H1 (cell line): ENCODE results near the gene HSD17B3. TPM values are rescaled to one million over a fixed set of nuclear protein-coding genes. Genes with fewer than 3 reads are reported as not detected.

Experiments
- CTCF ChIA-PET: fragments of 300-600 bp; sonication (Branson Sonifier 250); formaldehyde crosslinking; loops from one replicate; lab custom pipeline; 2021; ENCODE audit not compliant: partially characterized antibody; lab: Charles Lee
- POLR2A ChIA-PET: fragments of 300-600 bp; sonication (Branson Sonifier 250); formaldehyde crosslinking; loops from one replicate; lab custom pipeline; 2021; ENCODE audit warnings: inconsistent platforms; ENCODE audit not compliant: partially characterized antibody; lab: Charles Lee
- DNase-seq, 2 experiments: peaks; one replicate each; pipeline versions ENCODE4 v3.0.0 to v3.0.0-alpha.2; 2010 to 2022; ENCODE audit warnings: low spot score in 2 of 2, low read depth in 1 of 2, mixed read lengths in 1 of 2
- FAIRE-seq: peaks from 2 replicates; lab custom pipeline; 2011; peaks lifted over from hg19 to GRCh38; lab: Jason Lieb, UNC
- H2AFZ ChIP-seq: 2 replicates; pipeline ENCODE4 v1.8.1; 2012; ENCODE audit warnings: low read length, inconsistent platforms
- H2AK5ac ChIP-seq: 2 replicates; pipeline ENCODE4 v1.6.1; 2013; ENCODE audit warnings: low read depth, low read length
- H2BK120ac ChIP-seq: replicated peaks from 2 replicates; pipeline ENCODE3; 2013; ENCODE audit warnings: low read depth, low read length, inconsistent platforms
- H2BK12ac ChIP-seq: 2 replicates; pipeline ENCODE4 v1.6.1; 2013; ENCODE audit warnings: low read depth, low read length
- H2BK15ac ChIP-seq: 2 replicates; pipeline ENCODE4 v1.6.1; 2013; ENCODE audit warnings: low read length
- H2BK20ac ChIP-seq: 2 replicates; pipeline ENCODE4 v1.6.1; 2013; ENCODE audit warnings: low read length
- H2BK5ac ChIP-seq: 2 replicates; pipeline ENCODE4 v1.6.1; 2013; ENCODE audit warnings: low read depth, low read length
- H3K14ac ChIP-seq: 2 replicates; pipeline ENCODE4 v1.6.1; 2013; ENCODE audit warnings: inconsistent platforms; ENCODE audit not compliant: insufficient read length
- H3K18ac ChIP-seq: 2 replicates; pipeline ENCODE4 v1.6.1; 2013; ENCODE audit warnings: low read length; ENCODE audit errors: extremely low read depth
- H3K23ac ChIP-seq: 2 replicates; pipeline ENCODE4 v1.6.1; 2013; ENCODE audit warnings: inconsistent platforms; ENCODE audit not compliant: insufficient read length
- H3K23me2 ChIP-seq: 2 replicates; pipeline ENCODE4 v1.6.1; 2013; ENCODE audit warnings: low read depth, low read length
- H3K27ac ChIP-seq: 2 replicates; pipeline ENCODE4 v1.6.1; 2011; ENCODE audit warnings: low read depth, low read length, inconsistent platforms
- H3K27me3 ChIP-seq, 4 experiments: replicated peaks in 1 of 4; 1 replicate in 1 of 4; 2 replicates in 3 of 4; pipeline versions ENCODE4 v1.6.1 to v1.8.1; 2011 to 2013; ENCODE audit warnings: low read length in 3 of 4, mild to moderate bottlenecking in 3 of 4, inconsistent platforms in 2 of 4, mixed read lengths in 2 of 4, moderate library complexity in 1 of 4; ENCODE audit not compliant: control insufficient read depth in 3 of 4, insufficient read depth in 3 of 4; ENCODE audit errors: extremely low read depth in 1 of 4
- H3K36me3 ChIP-seq, 4 experiments: 2 replicates each; pipeline versions ENCODE4 v1.6.1 to v1.8.1; 2011 to 2013; ENCODE audit warnings: mild to moderate bottlenecking in 4 of 4, low read length in 3 of 4, moderate library complexity in 2 of 4, control low read depth in 1 of 4, inconsistent platforms in 1 of 4; ENCODE audit not compliant: insufficient read depth in 4 of 4, control insufficient read depth in 2 of 4
- H3K4ac ChIP-seq: replicated peaks from 2 replicates; pipeline ENCODE3; 2013; ENCODE audit warnings: low read length, low read depth, mixed read lengths, inconsistent platforms; ENCODE audit not compliant: insufficient read length
- H3K4me1 ChIP-seq, 4 experiments: replicated peaks in 1 of 4; 1 replicate in 1 of 4; 2 replicates in 3 of 4; pipeline versions ENCODE4 v1.6.1 to v1.8.1; 2011 to 2013; ENCODE audit warnings: low read length in 3 of 4, inconsistent platforms in 2 of 4, mixed read lengths in 1 of 4; ENCODE audit not compliant: insufficient read depth in 4 of 4, control insufficient read depth in 3 of 4
- H3K4me2 ChIP-seq, 2 experiments: 2 replicates each; pipeline versions ENCODE4 v1.6.1 to v1.8.1; 2011 to 2013; ENCODE audit warnings: low read depth in 2 of 2, low read length in 2 of 2, control low read depth in 1 of 2, inconsistent platforms in 1 of 2, mild to moderate bottlenecking in 1 of 2; ENCODE audit not compliant: insufficient read depth in 1 of 2
- H3K4me3 ChIP-seq, 4 experiments: fragments of 200-600, 300-600 bp in 1 of 4; sonication (generic), shearing (Covaris generic), sonication (Bioruptor Twin) in 1 of 4; 2 replicates each; pipeline versions ENCODE4 v1.5.1 to v1.8.1; 2011 to 2016; ENCODE audit warnings: low read length in 4 of 4, low read depth in 3 of 4, control low read depth in 2 of 4, inconsistent platforms in 2 of 4, mild to moderate bottlenecking in 2 of 4, mixed read lengths in 1 of 4, moderate library complexity in 1 of 4; ENCODE audit not compliant: insufficient read depth in 2 of 4; ENCODE audit errors: extremely low read depth in 1 of 4
- H3K56ac ChIP-seq: replicated peaks from 2 replicates; pipeline ENCODE3; 2013; ENCODE audit warnings: low read depth, mild to moderate bottlenecking, mixed read lengths, low read length, inconsistent platforms; ENCODE audit not compliant: insufficient read length
- H3K79me1 ChIP-seq: 2 replicates; pipeline ENCODE4 v1.6.1; 2013; ENCODE audit warnings: low read depth, low read length, control low read depth
- H3K79me2 ChIP-seq, 2 experiments: 2 replicates each; pipeline versions ENCODE4 v1.6.1 to v1.8.1; 2012 to 2013; ENCODE audit warnings: low read length in 2 of 2, mild to moderate bottlenecking in 2 of 2, inconsistent platforms in 1 of 2; ENCODE audit not compliant: insufficient read depth in 2 of 2, control insufficient read depth in 1 of 2
- H3K9ac ChIP-seq, 4 experiments: replicated peaks in 1 of 4; 1 replicate in 1 of 4; 2 replicates in 3 of 4; pipeline versions ENCODE4 v1.6.1 to v1.8.1; 2011 to 2013; ENCODE audit warnings: low read depth in 3 of 4, low read length in 3 of 4, control low read depth in 2 of 4, mild to moderate bottlenecking in 2 of 4, moderate library complexity in 2 of 4, inconsistent platforms in 1 of 4; ENCODE audit errors: extremely low read depth in 1 of 4
- H3K9me3 ChIP-seq, 2 experiments: 2 replicates each; pipeline versions ENCODE4 v1.6.1 to v1.8.1; 2012 to 2013; ENCODE audit warnings: mild to moderate bottlenecking in 2 of 2, moderate library complexity in 2 of 2, control low read depth in 1 of 2, inconsistent platforms in 1 of 2, low read depth in 1 of 2, low read length in 1 of 2, mixed read lengths in 1 of 2; ENCODE audit not compliant: insufficient read depth in 2 of 2
- H4K20me1 ChIP-seq, 2 experiments: replicated peaks in 1 of 2; 2 replicates each; pipeline versions ENCODE3 to v1.8.1; 2011 to 2013; ENCODE audit warnings: inconsistent platforms in 2 of 2, low read length in 2 of 2, mild to moderate bottlenecking in 1 of 2; ENCODE audit not compliant: insufficient read depth in 2 of 2, control insufficient read depth in 1 of 2
- H4K5ac ChIP-seq: 2 replicates; pipeline ENCODE4 v1.6.1; 2013; ENCODE audit warnings: low read length, low read depth, mixed read lengths, inconsistent platforms; ENCODE audit not compliant: insufficient read length
- H4K8ac ChIP-seq: 2 replicates; pipeline ENCODE4 v1.8.0; 2013; ENCODE audit warnings: mild to moderate bottlenecking, moderate library complexity, low read length, inconsistent platforms; ENCODE audit not compliant: insufficient read depth; ENCODE audit errors: extremely low read depth
- H4K91ac ChIP-seq: replicated peaks from 2 replicates; pipeline ENCODE3; 2013; ENCODE audit warnings: low read length, mixed read lengths, inconsistent platforms; ENCODE audit not compliant: insufficient read length
- CBX8 ChIP-seq: fragments of 300-800, 300-1000 bp; sonication (generic); IDR thresholded peaks from 2 replicates; pipeline ENCODE4 v1.7.1; 2016; ENCODE audit warnings: low read depth, low read length, borderline replicate concordance
- SP1 ChIP-seq: IDR thresholded peaks from 2 replicates; pipeline ENCODE4 v1.6.1; 2011; ENCODE audit warnings: low read depth, low read length
- WGBS, 2 experiments: shearing (Covaris generic) in 1 of 2; methylation state at CpG; one replicate each; pipeline versions ENCODE4 v1.1.6 to v1.1.7; 2013 to 2015; ENCODE audit warnings: low lambda C conversion rate in 2 of 2, mixed read lengths in 2 of 2, inconsistent platforms in 1 of 2, low coverage in 1 of 2, missing lambda C conversion rate in 1 of 2; ENCODE audit not compliant: insufficient replicate concordance in 2 of 2, insufficient coverage in 1 of 2, insufficient read length in 1 of 2; ENCODE audit errors: extremely low coverage in 1 of 2, missing lambda C conversion rate in 1 of 2; 5-methylcytosine and 5-hydroxymethylcytosine counted together
- polyA plus RNA-seq, 7 experiments: library from polyadenylated mRNA; depleted of rRNA in 3 of 7; stranded (reverse) in 5 of 7; unstranded in 2 of 7; fragments of >200 nt in 5 of 7; fragments of 200-250 nt in 2 of 7; gene quantifications; 1 replicate in 5 of 7; 2 replicates in 1 of 7; 4 replicates in 1 of 7; pipeline versions ENCODE4 v1.2.1 to v1.2.3, GENCODE V29; 2011 to 2013; ENCODE audit warnings: missing spikeins in 2 of 7, mixed read lengths in 2 of 7
- small RNA-seq: library from polyadenylated mRNA; stranded (forward); fragments of <200 nt; extraction: miRNeasy Mini kit (QIAGEN cat#:217004); gene quantifications from one replicate; pipeline ENCODE3, GENCODE V24; 2013; ENCODE audit not compliant: insufficient read depth
- total RNA-seq: library from RNA; stranded (reverse); fragmentation: NEBNext Ultra II Directional; extraction: Animal tissue kit (Norgen Biotek cat#: 25700); gene quantifications from 2 replicates; pipeline ENCODE4 v1.2.1, GENCODE V29; 2021

HSD17B3 gene
- total and polyA plus RNA-seq, 2 of the 8 experiments (the other 6 are each of a cell fraction or from before 2014, with no cell fraction given) = not detected

- peaks cover 4 to 9% (median 7%) of the 10 kb centered on the region in 4 experiments; a peak in 6 of 7 replicates for H3K4me1 ChIP-seq
- no peak overlapping the region for H3K4me3 ChIP-seq
- TF ChIP-seq SP1 (no peak), CBX8 (no peak)
- no peak overlapping the region for H3K23ac ChIP-seq
- H3K56ac ChIP-seq = no peak overlapping the region
- H4K91ac ChIP-seq = no peak overlapping the region
- POLR2A ChIA-PET = no interaction called here
- H3K4ac ChIP-seq = no peak overlapping the region
- H3K79me1 ChIP-seq = no peaks in the 10 kb centered on the region
- no peak overlapping the region for H2BK120ac ChIP-seq
- no peak overlapping the region for H2AK5ac ChIP-seq
- no peak overlapping the region for H3K27ac ChIP-seq
- H3K79me2 ChIP-seq = no peaks in the 10 kb centered on the region
- 93% methylated on average over 2 of the region's 2 CpGs; no CpG with 5 or more reads in 1 of the 2 experiments for WGBS, 2 experiments
- H2AFZ ChIP-seq = no peak overlapping the region
- no peak overlapping the region for H3K9ac ChIP-seq
- no peak overlapping the region for H2BK15ac ChIP-seq
- DNase-seq (no peak), FAIRE-seq (no peak)
- H4K5ac ChIP-seq = no peak overlapping the region
- H2BK5ac ChIP-seq = no peak overlapping the region
- no peak overlapping the region for H3K14ac ChIP-seq
- no peak overlapping the region for H3K18ac ChIP-seq
- H2BK20ac ChIP-seq = 0 out of 2 replicates have a peak overlapping the region, but pooled peaks have one; percentile 44
- CTCF ChIA-PET = no interaction called here
- H3K36me3 ChIP-seq = no peaks in the 10 kb centered on the region
- H3K27me3 ChIP-seq = peaks cover 0 to 5% (median 2%) of the 10 kb centered on the region in 4 experiments; a peak in 1 of 7 replicates
- peaks cover 13 to 14% of the 10 kb centered on the region in 2 experiments for H3K9me3 ChIP-seq
- peak overlapping the region; percentile 71; the same call in 1 of the 2 replicates for H2BK12ac ChIP-seq
- no peaks in the 10 kb centered on the region for H3K23me2 ChIP-seq
- no peaks in the 10 kb centered on the region for H4K20me1 ChIP-seq
- H3K4me2 ChIP-seq = no peak overlapping the region
- H4K8ac ChIP-seq = no peak overlapping the region
Observed at GRCh38 chr9:96185518-96186156, 116.3 kb downstream of the HSD17B3 start.

Small RNAs within 50 kb of the gene (small RNA-seq; reads per million reads assigned to genes)
- not detected for gene RNU6-1160P

Other genes with a start within 250 kb of the HSD17B3 start
- gene SLC35D2, start 81.5 kb upstream of the HSD17B3 start, total RNA-seq = 11.5 and 13.7 TPM in 2 replicates
- gene SLC35D2, start 81.5 kb upstream of the HSD17B3 start, polyA plus RNA-seq (2011; rRNA removed) = 7.0 and 9.6 TPM in 2 replicates
- gene ZNF367, start 116.2 kb upstream of the HSD17B3 start, total RNA-seq = 6.7 and 8.2 TPM in 2 replicates
- gene ZNF367, start 116.2 kb upstream of the HSD17B3 start, polyA plus RNA-seq (2011; rRNA removed) = 2.0 and 2.2 TPM in 2 replicates
- 10.5 and 11.2 TPM in 2 replicates for gene HABP4, start 148.0 kb upstream of the HSD17B3 start, total RNA-seq
- gene HABP4, start 148.0 kb upstream of the HSD17B3 start, polyA plus RNA-seq (2011; rRNA removed) = 3.3 and 3.8 TPM in 2 replicates